GM18867 (cell line): ENCODE measurements around the gene LAMTOR3.

Source experiments
- ATAC-seq: cut with Tn5 transposase; IDR thresholded peaks from one replicate; pipeline ENCODE4 v1.9.1; 2021; ENCODE audit warnings: mild to moderate bottlenecking, moderate library complexity; ENCODE audit not compliant: unreplicated experiment

Gene LAMTOR3

GRCh38 chr4:99863804-99864203 is 30.4 kb downstream of the LAMTOR3 start:
- no peak for ATAC-seq

DNA sequence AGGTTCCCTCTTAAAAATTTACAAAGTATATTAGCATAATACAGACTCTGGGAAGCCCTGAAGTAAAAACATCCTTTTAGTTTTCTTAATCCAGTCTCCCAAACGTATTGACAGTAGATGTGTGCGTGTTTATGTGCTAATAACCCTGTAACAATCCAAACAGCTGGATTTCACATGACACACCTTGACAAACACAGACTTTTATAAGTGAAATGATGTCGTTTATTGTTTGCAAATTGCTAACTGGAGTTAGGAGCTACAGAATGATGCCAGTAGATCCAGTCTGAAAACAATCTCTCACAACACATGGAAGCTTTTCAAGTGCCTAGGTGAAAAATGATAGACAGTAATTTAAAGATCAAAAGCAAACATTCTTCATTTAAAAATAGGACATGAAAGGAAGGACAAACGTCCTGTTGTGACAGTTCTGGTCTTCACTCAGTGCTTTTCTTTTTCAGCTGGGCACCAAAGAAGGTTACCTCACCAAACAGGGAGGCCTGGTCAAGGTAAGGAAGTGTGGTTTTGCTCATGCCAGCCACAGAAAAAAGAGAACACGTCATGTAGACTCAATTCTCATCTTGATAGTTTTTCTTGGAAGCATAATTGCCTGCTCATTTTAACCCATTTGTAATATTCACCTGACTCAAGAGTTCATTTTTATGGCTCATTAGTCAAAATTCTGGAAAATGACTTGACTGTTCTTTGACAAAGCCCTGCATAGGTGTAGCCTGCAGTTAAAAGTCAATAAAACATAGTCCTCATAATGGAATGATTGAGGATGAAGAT is 32.9 kb downstream of the LAMTOR3 start:
- peak; percentile 67 for ATAC-seq

DNA sequence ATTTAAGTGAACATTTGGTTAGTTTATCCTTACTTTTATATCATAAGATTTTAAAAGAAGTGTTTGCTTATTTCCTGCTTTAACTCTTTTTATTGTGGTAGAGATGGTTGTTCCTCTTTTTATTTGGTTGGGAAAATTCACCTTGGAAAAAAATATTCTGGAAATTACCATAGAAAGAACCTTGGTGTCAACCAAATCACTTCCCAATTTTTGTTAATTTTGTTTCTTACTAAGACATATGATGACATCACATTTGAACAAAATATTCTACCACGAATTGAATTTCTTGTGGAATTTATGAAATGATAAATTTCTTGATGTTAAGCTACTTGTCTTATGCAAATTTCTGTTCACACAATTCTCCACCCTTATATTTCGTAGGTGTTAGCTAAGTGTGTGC is 33.7 kb downstream of the LAMTOR3 start:
- ATAC-seq, result no peak

GRCh38 chr4:99859618-99860017 is 34.6 kb downstream of the LAMTOR3 start:
- ATAC-seq, result peak; percentile 54

- ATAC-seq, result no peak
Measured at GRCh38 chr4:99857307-99857706, 36.9 kb downstream of the LAMTOR3 start.

DNA sequence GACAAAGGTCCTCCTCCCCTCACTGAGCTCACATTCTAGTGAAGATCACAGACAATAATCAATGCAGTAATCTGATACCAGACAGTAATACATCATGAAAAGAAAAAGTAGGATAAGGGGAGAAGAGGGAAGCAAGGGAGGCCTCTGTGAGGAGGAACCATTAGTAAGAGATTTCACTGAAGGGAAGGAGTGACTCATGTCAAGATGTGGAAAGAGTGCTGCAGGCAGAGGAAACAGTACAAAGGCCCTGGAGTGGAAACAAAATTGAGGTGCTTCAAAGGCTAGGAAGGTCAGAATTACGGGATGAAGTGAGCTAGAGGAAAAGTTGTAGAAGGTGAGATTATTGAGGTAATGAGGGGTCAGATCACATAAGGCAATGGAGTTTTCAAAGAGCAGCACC is 38.1 kb downstream of the LAMTOR3 start:
- no peak for ATAC-seq

GRCh38 chr4:99855678-99856077 is 38.5 kb downstream of the LAMTOR3 start:
- peak; percentile 52 for ATAC-seq

DNA sequence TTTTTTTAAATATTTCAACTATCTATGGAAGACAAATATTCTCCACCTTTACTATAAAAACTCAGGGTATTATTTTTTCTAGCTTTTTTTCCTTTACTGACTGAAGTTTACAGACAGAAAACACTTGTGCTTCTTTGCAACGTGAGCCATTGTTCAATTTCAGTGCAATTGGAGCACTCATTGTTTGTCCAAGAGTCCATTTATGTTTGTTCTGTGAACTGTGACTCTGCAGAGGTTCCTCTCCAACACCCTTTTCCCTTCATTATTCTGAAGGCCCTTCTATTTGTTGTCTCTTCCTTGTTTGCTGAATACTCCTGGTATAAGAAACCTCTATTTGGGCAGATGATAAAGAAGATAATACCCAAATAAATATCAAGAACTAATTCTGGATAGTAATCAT is 40.2 kb downstream of the LAMTOR3 start:
- no peak for ATAC-seq

- ATAC-seq, result no peak
Measured at GRCh38 chr4:99853190-99853589, 41.0 kb downstream of the LAMTOR3 start.

DNA sequence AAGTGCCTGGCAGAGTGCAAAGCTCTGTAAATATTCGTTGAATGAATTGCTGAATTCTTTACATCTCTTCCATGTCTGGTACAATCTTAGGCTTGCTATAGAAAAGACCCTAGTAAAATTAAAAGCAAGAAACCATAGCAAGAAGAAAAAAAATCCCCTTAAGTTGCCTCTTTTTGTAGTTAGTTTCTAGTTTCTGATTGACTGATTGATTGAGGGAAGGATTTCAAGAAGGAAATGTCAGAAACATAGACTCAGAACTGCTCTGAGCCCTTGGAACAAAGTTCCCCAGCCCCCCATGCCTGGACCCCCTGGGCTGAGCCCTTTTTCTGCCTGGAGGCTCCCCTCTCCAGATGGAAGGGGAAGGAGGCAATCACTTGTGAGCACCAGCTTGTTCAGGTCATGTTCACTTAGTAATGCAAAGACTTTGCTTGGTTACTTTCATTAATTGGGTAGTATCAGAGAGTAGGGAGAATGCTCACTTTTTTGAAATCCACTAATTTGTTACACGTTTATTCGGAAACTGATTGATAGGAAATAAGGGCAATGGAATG is 42.0 kb downstream of the LAMTOR3 start:
- ATAC-seq, result no peak

GRCh38 chr4:99848591-99849001 is 45.6 kb downstream of the LAMTOR3 start:
- ATAC-seq, result peak; percentile 45

DNA sequence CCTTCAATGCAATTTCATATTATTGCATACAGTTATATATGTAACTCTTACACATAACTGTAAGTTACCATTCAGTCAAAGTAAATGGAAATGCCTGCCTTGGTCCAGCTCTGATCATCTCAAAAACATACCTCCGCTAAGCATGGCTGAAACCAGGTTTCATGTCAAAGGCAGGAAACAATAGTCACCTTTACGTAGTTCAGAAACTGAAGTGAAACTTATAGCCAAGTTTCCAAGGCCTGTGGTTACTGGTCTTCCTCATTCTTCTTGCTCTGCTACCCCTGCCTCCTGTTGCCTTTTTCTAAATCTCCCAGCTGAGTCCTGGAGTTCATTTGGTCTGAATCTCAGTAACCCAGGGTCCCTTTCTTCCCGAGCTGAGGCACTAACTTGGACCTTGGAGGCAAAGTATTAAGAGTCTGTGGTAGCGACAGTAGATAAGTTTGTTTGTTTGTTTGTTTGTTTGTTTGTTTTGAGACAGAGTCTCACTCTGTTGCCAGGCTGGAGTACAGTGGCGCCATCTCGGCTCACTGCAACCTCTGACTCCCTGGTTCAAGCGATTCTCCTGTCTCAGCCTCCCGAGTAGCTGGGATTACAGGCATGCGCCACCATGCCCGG is 46.8 kb downstream of the LAMTOR3 start:
- ATAC-seq, result peak; percentile 66

- ATAC-seq, result no peak
Measured at GRCh38 chr4:99846891-99847290, 47.3 kb downstream of the LAMTOR3 start.

DNA sequence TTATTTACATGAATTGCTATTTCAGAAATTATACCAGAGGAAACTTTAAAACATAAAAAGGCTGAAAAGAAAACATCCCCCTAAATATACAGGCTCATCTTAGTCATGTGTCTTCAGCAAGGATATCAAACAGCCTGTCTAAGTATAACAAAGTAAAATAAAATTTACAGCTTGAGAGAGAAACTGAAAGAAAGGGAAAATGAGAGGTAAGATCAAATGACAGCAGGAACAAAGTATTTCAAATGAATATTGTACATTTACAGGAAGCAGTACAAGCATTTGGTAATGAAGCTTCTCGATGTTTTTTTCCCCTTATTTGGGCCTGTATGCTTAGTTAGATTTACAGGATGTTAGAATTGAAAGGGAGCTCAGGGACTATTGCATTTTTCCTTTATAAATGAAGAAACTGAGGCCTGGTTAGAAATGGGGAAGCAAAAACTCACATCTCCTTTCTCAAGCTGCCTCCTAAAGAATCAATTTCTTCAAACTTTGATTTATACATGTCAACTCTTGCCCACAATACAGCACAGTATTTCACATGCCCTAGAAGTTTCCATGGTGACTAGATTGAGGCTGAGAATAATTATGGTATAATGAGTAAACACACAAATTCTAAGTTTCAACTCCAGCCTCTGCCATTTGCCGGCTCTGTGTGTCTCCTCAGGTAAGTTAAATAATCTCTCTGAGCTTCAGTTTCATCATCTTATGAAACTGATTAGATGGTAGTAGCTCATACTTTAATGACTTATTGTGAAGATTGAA is 48.3 kb downstream of the LAMTOR3 start:
- peak; percentile 24 for ATAC-seq

DNA sequence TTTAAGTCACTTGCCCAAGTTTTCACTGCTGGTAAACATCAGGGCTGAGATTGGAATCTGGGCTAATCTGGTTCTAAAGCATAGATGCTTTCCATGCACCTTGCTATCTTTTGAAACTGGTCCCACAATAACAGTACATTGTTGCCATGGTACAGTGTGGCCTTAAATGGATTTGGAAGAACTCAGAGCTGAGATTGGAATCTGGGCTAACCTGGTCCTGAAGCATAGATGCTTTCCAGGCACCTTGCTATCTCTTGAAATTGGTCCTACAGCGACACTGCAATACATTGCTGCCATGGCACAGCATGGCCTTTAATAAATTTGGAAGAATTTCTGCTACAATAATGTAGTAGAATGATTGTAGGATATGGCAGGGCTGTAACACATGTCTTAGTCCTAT is 49.0 kb downstream of the LAMTOR3 start:
- ATAC-seq, result no peak

DNA sequence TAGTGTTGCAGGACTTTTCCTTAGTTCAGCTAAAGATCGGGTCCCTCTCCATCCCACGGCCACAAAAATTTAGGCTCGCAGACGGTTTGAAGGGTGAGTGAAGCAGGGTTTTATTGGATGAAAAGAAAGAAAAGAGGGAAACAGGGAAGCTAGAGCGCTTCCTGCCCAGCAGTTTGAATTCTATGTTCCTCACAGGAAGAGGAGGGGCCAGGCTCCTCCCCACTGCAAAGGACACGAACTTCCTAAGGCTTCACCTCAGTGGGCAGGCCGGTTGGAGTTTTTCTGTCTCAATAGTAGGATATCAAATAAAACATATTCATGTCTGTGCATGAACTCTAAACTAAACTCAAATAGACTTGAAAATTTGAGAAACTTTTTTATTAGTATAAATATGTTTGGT is 50.2 kb downstream of the LAMTOR3 start:
- no peak for ATAC-seq

DNA sequence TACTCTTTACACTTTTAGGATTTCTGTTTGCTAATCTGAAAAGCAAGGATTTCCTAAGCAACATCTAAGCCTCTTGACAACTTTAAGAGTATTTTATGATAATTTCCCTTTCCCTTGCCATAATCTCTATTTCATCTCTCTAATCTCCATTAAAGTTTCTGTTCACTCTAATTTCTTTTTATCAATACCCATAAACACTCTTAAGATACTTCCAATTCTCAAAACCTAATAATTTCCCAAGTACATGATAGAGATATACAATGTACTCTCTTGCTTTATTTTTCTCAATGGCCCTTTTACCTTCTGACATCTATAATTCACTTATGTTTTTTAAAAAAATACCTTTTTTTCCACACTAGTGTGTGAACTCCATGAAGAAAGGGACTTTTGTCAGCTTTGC is 50.8 kb downstream of the LAMTOR3 start:
- ATAC-seq, result no peak

- peak; percentile 70 for ATAC-seq
Measured at GRCh38 chr4:99841129-99841528, 53.1 kb downstream of the LAMTOR3 start.

- ATAC-seq, result no peak
Measured at GRCh38 chr4:99838927-99839326, 55.3 kb downstream of the LAMTOR3 start.

GRCh38 chr4:99835942-99836341 is 58.3 kb downstream of the LAMTOR3 start:
- no peak for ATAC-seq

DNA sequence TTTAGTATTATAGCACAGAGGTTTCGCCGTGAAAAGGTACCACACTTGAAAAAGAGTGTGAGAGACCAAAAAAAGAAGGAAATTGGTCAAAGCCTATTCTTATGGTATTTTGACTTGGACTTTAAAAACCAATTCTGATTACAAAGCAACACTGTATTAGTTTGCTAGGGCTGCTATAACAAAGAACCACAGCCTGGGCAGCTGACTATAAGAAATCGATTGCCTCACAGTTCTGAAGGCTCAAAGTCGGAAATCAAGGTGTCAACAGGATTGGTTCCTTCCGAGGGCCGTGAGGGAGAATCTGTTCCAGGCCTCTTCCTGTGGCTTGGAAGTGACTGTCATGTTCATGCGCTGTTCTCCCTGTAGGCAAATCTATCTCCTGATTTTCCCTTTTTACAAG is 59.7 kb downstream of the LAMTOR3 start:
- no peak for ATAC-seq

GRCh38 chr4:99833756-99834155 is 60.5 kb downstream of the LAMTOR3 start:
- ATAC-seq, result no peak
